GM18508 (cell line): ENCODE results near the gene PITPNC1.
"Not testable (repeated sequence)": the region's sequence is repeated elsewhere in the genome, so short reads cannot be mapped to it uniquely, and the experiment has no call there.

Experiments
- ATAC-seq: cut with Tn5 transposase; IDR thresholded peaks from one replicate; pipeline ENCODE4 v1.9.1; 2021; ENCODE audit warnings: moderate number of reproducible peaks; ENCODE audit not compliant: insufficient read depth, unreplicated experiment

PITPNC1 gene

DNA sequence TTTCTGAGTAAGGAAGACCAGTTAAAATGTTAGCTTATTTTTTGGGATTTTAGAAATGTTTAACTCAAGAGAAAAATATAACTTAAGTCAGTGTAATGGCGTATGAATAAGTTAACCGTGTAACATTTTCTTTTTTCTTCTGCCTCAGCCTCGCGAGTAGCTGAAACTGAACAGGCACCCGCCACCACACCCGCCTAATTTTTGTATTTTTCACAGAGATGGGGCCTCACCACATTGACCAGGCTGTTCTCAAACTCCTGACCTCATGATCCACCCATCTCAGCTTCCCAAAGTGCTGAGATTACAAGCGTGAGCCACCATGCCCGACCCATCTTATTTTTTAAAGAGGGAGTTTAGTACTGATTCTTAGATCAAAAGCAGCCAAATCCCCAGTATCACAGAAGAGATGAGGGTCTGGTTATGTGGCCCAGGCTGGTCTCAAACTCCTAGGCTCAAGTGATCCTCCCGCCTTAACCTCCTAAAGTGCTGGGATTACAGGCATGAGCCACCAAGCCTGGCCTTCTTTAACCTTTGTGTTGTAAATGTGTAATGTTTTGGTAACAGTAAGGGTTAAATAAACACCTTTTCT lies 16.8 kb downstream of the PITPNC1 start:
- ATAC-seq: no peak

DNA sequence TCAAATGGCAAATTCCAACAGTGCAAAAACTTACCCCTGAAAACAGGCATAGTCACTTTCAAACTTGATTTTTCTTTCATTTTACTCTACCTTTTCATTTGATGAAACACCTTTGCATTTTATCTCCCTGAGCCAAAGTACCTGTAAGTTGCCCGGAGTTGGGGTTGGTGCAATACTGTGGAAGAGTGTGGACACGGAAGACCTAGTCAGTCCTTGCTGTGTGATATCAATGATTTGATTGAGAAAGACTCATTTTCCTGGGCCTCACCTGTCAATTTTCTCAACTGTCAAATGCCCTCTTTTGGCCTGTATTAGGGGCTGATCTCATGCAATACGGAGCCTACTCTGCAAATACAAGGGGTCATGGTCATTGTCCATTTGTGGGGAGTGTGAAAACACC lies 22.6 kb downstream of the PITPNC1 start:
- no peak for ATAC-seq

DNA sequence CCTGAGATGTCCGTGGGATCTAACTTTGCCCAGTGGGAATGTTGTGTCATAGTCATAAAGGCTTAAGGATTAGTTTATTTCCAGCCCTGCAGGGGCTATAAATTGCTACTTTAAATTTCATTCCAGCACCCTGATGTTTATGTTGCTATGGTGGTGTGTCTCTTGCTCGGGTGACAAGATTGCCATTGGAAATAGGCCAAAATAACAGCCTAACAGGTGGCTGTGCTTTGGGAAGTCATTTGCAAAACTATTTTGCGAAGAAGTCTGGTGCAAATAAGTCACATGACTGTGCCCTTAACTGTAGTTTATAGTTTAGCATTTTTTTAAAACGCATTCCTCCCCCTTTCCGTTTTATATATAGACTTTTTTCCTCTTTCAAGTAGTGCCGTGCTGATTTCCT lies 23.1 kb downstream of the PITPNC1 start:
- no peak for ATAC-seq

DNA sequence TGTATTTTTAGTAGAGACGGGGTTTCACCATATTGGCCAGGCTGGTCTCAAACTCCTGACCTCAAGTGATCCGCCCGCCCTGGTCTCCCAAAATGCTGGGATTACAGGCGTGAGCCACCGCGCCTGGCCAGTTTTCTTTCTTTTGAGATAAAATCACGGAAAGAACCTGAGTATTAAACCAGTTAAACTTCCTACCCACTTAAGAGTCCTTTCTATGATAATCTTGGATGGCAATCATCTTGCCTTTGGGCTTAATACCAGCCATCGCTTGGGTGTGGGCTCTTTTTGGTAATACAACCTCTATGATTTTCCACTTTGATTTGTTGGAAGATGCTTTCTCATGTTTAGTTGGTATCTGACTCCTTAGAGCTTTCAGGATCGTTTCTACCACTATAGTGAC lies 24.0 kb downstream of the PITPNC1 start:
- ATAC-seq: no peak

- no peak for ATAC-seq
Measured at GRCh38 chr17:67401598-67402504, 24.8 kb downstream of the PITPNC1 start.

DNA sequence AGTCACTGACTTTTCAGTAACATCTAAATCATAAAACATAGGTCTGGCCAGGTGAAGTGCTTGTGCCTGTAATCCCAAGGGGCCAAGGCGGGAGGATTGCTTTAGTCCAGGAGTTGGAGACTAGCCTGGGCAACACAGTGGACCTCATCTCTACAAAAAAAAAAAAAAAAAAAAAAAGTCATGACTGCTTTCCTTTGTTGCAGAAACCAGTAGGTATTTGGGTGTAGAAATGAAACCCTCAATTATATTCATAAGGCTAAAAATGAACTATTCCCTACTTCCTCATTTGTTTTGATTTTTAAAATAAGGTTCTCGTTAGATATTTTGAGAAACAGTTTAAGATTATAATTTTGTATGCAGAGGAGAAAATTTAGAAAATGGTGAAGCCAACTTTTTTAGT lies 26.0 kb downstream of the PITPNC1 start:
- ATAC-seq: no peak

GRCh38 chr17:67403483-67403882 lies 26.4 kb downstream of the PITPNC1 start:
- ATAC-seq: no peak

DNA sequence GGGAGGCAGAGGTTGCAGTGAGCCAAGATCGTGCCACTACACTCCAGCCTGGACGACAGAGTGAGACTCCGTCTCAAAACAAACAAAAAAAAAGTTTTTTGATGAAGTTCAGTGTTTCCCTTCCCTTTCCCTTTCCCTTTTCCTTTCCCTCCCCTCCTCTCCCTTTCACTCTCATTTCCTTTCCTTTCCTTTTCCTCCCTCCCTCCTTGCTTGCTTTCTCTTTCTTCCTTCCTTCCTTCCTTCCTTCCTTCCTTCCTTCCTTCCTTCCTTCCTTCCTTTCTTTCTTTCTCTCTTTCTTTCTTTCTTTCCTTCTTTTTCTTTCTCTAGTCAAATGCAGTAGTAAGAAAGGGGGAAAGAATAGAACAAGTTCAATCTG lies 31.4 kb downstream of the PITPNC1 start:
- ATAC-seq: not testable (repeated sequence)

- no peak for ATAC-seq
Measured at GRCh38 chr17:67411397-67411796, 34.3 kb downstream of the PITPNC1 start.

DNA sequence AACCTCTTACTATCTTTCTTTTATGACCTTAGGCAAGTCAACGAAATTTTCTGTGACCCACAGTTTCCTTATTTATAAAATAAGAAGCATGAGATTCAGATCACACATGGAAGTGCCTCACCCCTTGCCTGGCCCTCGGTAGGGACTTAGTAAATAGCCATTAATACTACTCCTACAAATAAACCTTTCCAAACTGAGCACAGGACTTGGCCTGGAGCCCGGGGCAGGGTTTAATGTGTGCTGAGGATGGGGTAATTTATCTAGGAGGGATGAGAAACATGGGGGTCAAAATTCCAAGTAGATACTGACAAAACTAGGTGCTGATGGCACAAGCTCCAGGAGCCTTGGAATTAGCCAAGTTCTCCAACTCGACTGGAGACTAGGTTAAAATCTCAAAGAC lies 35.0 kb downstream of the PITPNC1 start:
- ATAC-seq: no peak

DNA sequence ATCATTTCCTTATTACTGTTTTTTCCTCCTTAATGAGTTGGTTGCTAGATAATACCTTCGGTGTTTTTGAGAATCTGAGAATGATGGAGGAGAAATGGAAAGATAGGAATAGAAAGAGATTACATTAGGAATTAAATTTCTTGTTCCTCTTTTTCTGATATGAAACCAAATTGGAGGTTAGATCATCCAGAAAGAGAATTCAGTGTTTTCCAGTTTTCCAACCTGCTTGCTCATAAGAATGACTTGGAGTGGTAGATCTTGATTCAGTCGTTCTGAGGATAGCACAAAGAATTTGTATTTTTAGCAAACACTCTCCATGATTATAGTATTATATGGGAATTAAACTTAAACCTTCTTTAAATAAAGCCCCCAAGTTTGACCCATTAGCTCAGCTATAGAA lies 35.9 kb downstream of the PITPNC1 start:
- no peak for ATAC-seq

- ATAC-seq: no peak
Measured at GRCh38 chr17:67413388-67413787, 36.3 kb downstream of the PITPNC1 start.

GRCh38 chr17:67414130-67414529 lies 37.0 kb downstream of the PITPNC1 start:
- no peak for ATAC-seq

DNA sequence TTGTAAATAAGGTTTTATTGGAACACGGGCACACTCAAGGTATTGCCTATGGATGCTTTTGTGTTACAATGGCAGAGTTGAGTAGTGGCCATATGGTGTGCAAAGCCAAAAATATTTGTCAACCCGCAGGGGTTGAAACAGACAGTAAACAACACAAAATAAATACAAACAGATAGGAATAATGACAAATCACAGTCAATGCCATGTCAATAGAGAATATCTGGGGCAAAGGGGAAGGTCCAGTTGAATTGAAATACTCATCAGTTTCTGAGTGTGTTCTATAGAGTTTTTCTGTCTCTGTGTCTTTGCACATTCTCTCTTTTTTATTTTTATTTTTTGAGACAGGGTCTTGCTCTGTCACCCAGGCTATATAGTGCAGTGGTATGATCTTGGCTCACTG lies 37.5 kb downstream of the PITPNC1 start:
- no peak for ATAC-seq

DNA sequence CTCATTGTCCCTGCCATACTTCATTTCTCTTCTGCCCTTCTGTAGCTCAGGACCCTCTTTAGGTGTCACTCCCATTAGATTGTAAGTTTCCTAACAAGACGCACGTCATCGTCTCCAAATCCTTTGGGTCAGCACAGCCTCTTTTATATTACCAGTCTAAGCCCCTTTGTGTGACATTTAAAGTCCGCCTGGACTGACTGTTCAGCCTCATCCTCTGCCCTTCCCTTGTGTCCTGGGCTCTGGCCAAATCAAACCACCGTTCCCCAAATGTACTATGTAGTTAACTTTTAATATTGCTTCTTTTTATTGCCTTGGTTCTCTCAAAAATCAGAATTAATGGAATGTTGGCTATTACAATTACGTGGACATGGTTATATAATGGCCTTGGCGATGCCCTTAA lies 38.2 kb downstream of the PITPNC1 start:
- ATAC-seq: no peak

GRCh38 chr17:67417507-67417906 lies 40.4 kb downstream of the PITPNC1 start:
- no peak for ATAC-seq

DNA sequence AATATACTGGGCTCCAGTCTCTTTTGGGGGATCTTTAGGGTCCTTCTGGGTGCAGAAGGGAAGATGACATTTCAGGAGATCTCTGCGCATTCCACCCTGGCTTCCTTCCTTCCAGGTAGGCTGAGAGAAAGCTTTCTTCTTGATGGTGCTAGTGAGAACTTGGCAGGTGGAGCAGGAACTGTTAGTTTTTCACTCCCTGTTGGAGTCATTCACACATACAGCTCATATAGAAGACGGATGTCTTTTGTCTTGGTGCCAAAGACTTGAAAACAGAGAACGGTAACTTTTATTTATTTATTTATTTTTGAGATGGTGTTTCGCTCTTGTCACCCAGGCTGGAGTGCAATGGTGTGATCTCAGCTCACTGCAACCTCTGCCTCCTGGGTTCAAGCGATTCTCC lies 43.9 kb downstream of the PITPNC1 start:
- ATAC-seq: no peak

- no peak for ATAC-seq
Measured at GRCh38 chr17:67421869-67422273, 44.8 kb downstream of the PITPNC1 start.

- not testable (repeated sequence) for ATAC-seq
Measured at GRCh38 chr17:67422296-67422695, 45.2 kb downstream of the PITPNC1 start.

- ATAC-seq: no peak
Measured at GRCh38 chr17:67422897-67423296, 45.8 kb downstream of the PITPNC1 start.

DNA sequence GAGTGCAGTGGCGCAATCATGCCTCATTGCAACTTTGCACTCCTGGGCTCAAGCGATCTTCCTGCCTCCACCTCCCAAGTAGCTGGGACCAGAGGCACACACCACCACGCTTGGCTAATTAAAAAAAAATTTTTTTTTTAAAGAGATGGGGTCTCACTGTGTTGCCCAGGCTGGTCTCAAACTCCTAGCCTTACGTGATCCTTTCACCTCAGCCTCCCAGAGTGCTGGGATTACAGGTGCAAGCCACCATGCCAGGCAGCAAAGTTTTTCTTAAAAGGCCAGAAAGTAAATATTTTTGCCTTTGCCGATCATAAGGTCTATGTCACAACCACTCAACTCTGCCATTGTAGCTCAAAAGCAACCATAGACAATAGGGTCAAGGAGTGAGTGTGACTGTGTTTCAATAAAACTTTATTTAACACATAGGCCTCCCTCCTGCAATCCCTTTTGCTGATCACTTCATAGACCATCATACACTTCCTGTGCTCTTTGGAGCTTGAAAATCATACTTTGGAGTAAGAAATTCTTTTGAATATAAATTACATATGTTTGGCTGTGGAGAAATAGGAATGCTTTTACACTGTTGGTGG lies 48.6 kb downstream of the PITPNC1 start:
- no peak for ATAC-seq

GRCh38 chr17:67427424-67427823 lies 50.3 kb downstream of the PITPNC1 start:
- no peak for ATAC-seq
